GM19025 (cell line): ENCODE data around the gene SMIM17.

Experiments
- ATAC-seq: cut with Tn5 transposase; IDR thresholded peaks from one replicate; pipeline ENCODE4 v1.9.1; 2021; ENCODE audit warnings: mild to moderate bottlenecking, low read depth, moderate library complexity; ENCODE audit not compliant: unreplicated experiment

SMIM17 gene

GRCh38 chr19:56705939-56706338 lies 63.0 kb downstream of the SMIM17 start:
- ATAC-seq: no peak
